NCI-H1092 (cell line): Measurements from ENCODE around the gene ALPL.
A peak's percentile ranks its signal among the peaks of the same experiment; 100 is the strongest.
"Not testable (repeated sequence)": the region's sequence is repeated elsewhere in the genome, so short reads cannot be mapped to it uniquely, and the experiment has no call there.

Source experiments
- DNase-seq: peaks from one replicate; lab custom pipeline; 2025; lab: John Stamatoyannopoulos, UW

The ALPL gene

GRCh38 chr1:21509351-21510112 is at the start of gene ALPL:
Gene ALPL (plus strand): TSS chr1:21509423. CDS start chr1:21554082, 44,659 bp downstream.
- DNase-seq, result no peak

- DNase-seq, result not testable (repeated sequence)
Observed at GRCh38 chr1:21465127-21465526, 44.1 kb upstream of the ALPL start.

- DNase-seq, result not testable (repeated sequence)
Observed at GRCh38 chr1:21467946-21468345, 41.3 kb upstream of the ALPL start.

GRCh38 chr1:21468599-21468998 is 40.6 kb upstream of the ALPL start:
- DNase-seq, result no peak

GRCh38 chr1:21469581-21469980 is 39.6 kb upstream of the ALPL start:
- no peak for DNase-seq

GRCh38 chr1:21472861-21473260 is 36.4 kb upstream of the ALPL start:
- no peak for DNase-seq

GRCh38 chr1:21478356-21478755 is 30.9 kb upstream of the ALPL start:
- DNase-seq, result no peak

- not testable (repeated sequence) for DNase-seq
Observed at GRCh38 chr1:21483881-21484280, 25.3 kb upstream of the ALPL start.

GRCh38 chr1:21489146-21489545 is 20.1 kb upstream of the ALPL start:
- no peak for DNase-seq

- peak; percentile 7 for DNase-seq
Observed at GRCh38 chr1:21490774-21491487, 18.3 kb upstream of the ALPL start.

GRCh38 chr1:21491488-21492355 is 17.5 kb upstream of the ALPL start:
- DNase-seq, result peak; percentile 9

GRCh38 chr1:21492356-21492625 is 16.9 kb upstream of the ALPL start:
- DNase-seq, result no peak

- no peak for DNase-seq
Observed at GRCh38 chr1:21494196-21494595, 15.0 kb upstream of the ALPL start.

- DNase-seq, result no peak
Observed at GRCh38 chr1:21495225-21495820, 13.9 kb upstream of the ALPL start.

- DNase-seq, result no peak
Observed at GRCh38 chr1:21496063-21496462, 13.2 kb upstream of the ALPL start.

GRCh38 chr1:21496886-21497285 is 12.3 kb upstream of the ALPL start:
- DNase-seq, result no peak

- no peak for DNase-seq
Observed at GRCh38 chr1:21497466-21498061, 11.7 kb upstream of the ALPL start.

- no peak for DNase-seq
Observed at GRCh38 chr1:21499283-21499950, 9.8 kb upstream of the ALPL start.

- no peak for DNase-seq
Observed at GRCh38 chr1:21503706-21504377, 5.4 kb upstream of the ALPL start.

- DNase-seq, result no peak
Observed at GRCh38 chr1:21506804-21507203, 2.4 kb upstream of the ALPL start.
